ENCODE results near the gene GRIP2.

DNA sequence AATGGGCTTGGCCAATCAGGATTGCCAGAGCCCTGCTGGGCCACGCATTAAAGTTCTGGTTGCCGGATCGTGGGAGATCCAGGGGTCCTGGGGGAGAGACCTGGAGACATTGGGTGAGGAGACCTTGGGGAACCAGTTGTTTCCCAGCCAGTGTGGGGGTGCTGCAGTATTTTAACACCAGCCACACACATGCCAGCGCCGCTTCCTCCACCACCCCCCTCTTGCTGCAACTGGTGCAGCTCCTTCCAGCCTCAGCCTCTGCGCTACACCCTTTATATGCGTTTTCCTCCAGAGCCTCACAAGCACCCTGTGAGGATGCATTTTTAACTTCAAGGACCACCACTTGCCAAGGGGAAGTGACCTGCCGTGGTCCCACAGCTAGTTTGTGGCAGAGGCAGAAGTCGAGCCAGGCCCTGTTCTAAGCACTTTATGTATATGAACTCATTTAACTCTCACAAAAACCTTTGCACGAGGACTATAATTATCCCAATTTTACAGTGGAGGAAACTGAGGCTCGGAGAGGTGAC lies 29.4 kb upstream of the GRIP2 start:
- no peak for TF ChIP-seq YY1 (IDR thresholded peaks at IDR 0.05; ENCODE audit: insufficient read depth, insufficient read length)
- TF ChIP-seq SUZ12 (IDR thresholded peaks at IDR 0.05; ENCODE audit: extremely low read depth, insufficient read depth, insufficient read length) = no peak
- no peak for TF ChIP-seq ZNF274 (IDR thresholded peaks at IDR 0.05; ENCODE audit: low read depth, low read length)
